GM23338 (cell line): ENCODE results near the gene SPECC1. TPM values are rescaled to one million over a fixed set of nuclear protein-coding genes. Genes with fewer than 3 reads are reported as not detected.

Experiments
- ATAC-seq: fragments of 200-7000 bp; cut with Tn5 transposase; 3 replicates; pipeline ENCODE4 v1.9.1; 2020
- DNase-seq: peaks from one replicate; pipeline ENCODE4 v3.0.0-alpha.2; 2015; ENCODE audit warnings: low spot score
- H2AFZ ChIP-seq: fragments of 200-600 bp; sonication (generic); 2 replicates; pipeline ENCODE4 v1.8.0; 2016; ENCODE audit warnings: antibody characterized with exemption, mild to moderate bottlenecking, moderate library complexity
- H3F3A ChIP-seq: fragments of 200-600 bp; sonication (generic); replicated peaks from 2 replicates; pipeline ENCODE4 v1.8.0; 2017; ENCODE audit warnings: antibody characterized with exemption, mixed run types, low read depth
- H3K27ac ChIP-seq: fragments of 200-600 bp; sonication (generic); 2 replicates; pipeline ENCODE4 v1.6.1; 2016; ENCODE audit warnings: low read depth
- H3K27me3 ChIP-seq: fragments of 200-600 bp; sonication (generic); 2 replicates; pipeline ENCODE4 v1.8.0; 2016; ENCODE audit warnings: mild to moderate bottlenecking, mixed run types, moderate library complexity; ENCODE audit not compliant: insufficient read depth
- H3K36me3 ChIP-seq: fragments of 200-600 bp; sonication (generic); 2 replicates; pipeline ENCODE4 v1.8.0; 2016; ENCODE audit warnings: mild to moderate bottlenecking; ENCODE audit not compliant: insufficient read depth
- H3K4me1 ChIP-seq: fragments of 200-600 bp; sonication (generic); 2 replicates; pipeline ENCODE4 v1.8.0; 2016; ENCODE audit warnings: mild to moderate bottlenecking, moderate library complexity; ENCODE audit not compliant: insufficient read depth
- H3K4me2 ChIP-seq: fragments of 200-600 bp; sonication (generic); 2 replicates; pipeline ENCODE4 v1.7.1; 2017; ENCODE audit warnings: mixed run types
- H3K4me3 ChIP-seq: fragments of 200-600 bp; sonication (generic); 2 replicates; pipeline ENCODE4 v1.6.1; 2016; ENCODE audit warnings: mixed run types
- H3K79me2 ChIP-seq: fragments of 200-600 bp; sonication (generic); replicated peaks from 2 replicates; pipeline ENCODE4 v1.8.0; 2017; ENCODE audit warnings: mild to moderate bottlenecking; ENCODE audit not compliant: insufficient read depth
- H3K9me2 ChIP-seq: fragments of 200-600 bp; sonication (generic); 2 replicates; pipeline ENCODE4 v1.8.0; 2017; ENCODE audit not compliant: insufficient read depth
- H4K20me1 ChIP-seq: fragments of 200-600 bp; sonication (generic); replicated peaks from 2 replicates; pipeline ENCODE4 v1.8.0; 2017; ENCODE audit warnings: mild to moderate bottlenecking; ENCODE audit not compliant: insufficient read depth
- H3K27ac Mint-ChIP-seq: 2 replicates; pipeline ENCODE4 v1.8.0; 2020; ENCODE audit warnings: inconsistent platforms, mild to moderate bottlenecking, moderate library complexity, mixed read lengths
- H3K27me3 Mint-ChIP-seq: 3 replicates; pipeline ENCODE4 v1.8.0; 2022; ENCODE audit warnings: low read depth, mild to moderate bottlenecking, moderate library complexity, mixed read lengths, inconsistent platforms; ENCODE audit not compliant: insufficient read depth, poor library complexity
- H3K36me3 Mint-ChIP-seq: 3 replicates; pipeline ENCODE4 v1.8.0; 2021; ENCODE audit warnings: low read depth, mild to moderate bottlenecking, inconsistent platforms, moderate library complexity, mixed read lengths
- H3K4me1 Mint-ChIP-seq: 3 replicates; pipeline ENCODE4 v1.8.0; 2020; ENCODE audit warnings: mild to moderate bottlenecking, inconsistent platforms, mixed read lengths
- H3K4me3 Mint-ChIP-seq: 3 replicates; pipeline ENCODE4 v1.8.0; 2021; ENCODE audit warnings: moderate library complexity, mild to moderate bottlenecking, inconsistent platforms, mixed read lengths
- H3K9me3 Mint-ChIP-seq: 3 replicates; pipeline ENCODE4 v1.8.0; 2020; ENCODE audit warnings: moderate library complexity, mild to moderate bottlenecking, inconsistent platforms, mixed read lengths
- ETS1 ChIP-seq: IDR thresholded peaks from 2 replicates; pipeline ENCODE4 v1.6.1; 2016; ENCODE audit warnings: antibody characterized with exemption
- EZH2phosphoT487 ChIP-seq: fragments of 200-600 bp; sonication (generic); IDR thresholded peaks from one replicate; pipeline ENCODE4 v1.8.1; 2018; ENCODE audit warnings: antibody characterized with exemption; ENCODE audit not compliant: unreplicated experiment
- JUNB ChIP-seq: IDR thresholded peaks from one replicate; pipeline ENCODE4 v1.6.1; 2016; ENCODE audit warnings: antibody characterized with exemption; ENCODE audit not compliant: unreplicated experiment
- NANOG ChIP-seq: IDR thresholded peaks from 2 replicates; pipeline ENCODE4 v1.6.1; 2016; ENCODE audit warnings: antibody characterized with exemption, borderline replicate concordance
- POLR2AphosphoS5 ChIP-seq: IDR thresholded peaks from 2 replicates; pipeline ENCODE4 v1.6.1; 2016; ENCODE audit warnings: antibody characterized with exemption, low read depth
- REST ChIP-seq: IDR thresholded peaks from one replicate; pipeline ENCODE4 v1.6.1; 2018; ENCODE audit warnings: antibody characterized with exemption; ENCODE audit not compliant: unreplicated experiment
- ZNF331 ChIP-seq: fragments of 250-450 bp; sonication (Bioruptor Pico); IDR thresholded peaks from 2 replicates; pipeline ENCODE4 v1.5.0; 2020; ENCODE audit warnings: low read depth, mild to moderate bottlenecking, moderate library complexity
- ZNF462 ChIP-seq: fragments of 250-450 bp; sonication (Bioruptor Pico); IDR thresholded peaks from 2 replicates; pipeline ENCODE4 v1.5.0; 2020; ENCODE audit warnings: mild to moderate bottlenecking, moderate library complexity
- polyA plus RNA-seq: library from polyadenylated mRNA; unstranded; fragments of >200 nt; fragmentation: Nextera tagmentation; extraction: Ambion mirVana; gene quantifications from 2 replicates; pipeline ENCODE4 v1.2.1, GENCODE V29; 2016
- total RNA-seq: library from RNA; depleted of rRNA; stranded (reverse); fragments of >200 nt; shearing (Covaris generic); gene quantifications from 2 replicates; pipeline ENCODE4 v1.2.3, GENCODE V29; 2014

Gene SPECC1
- total and polyA plus RNA-seq, 2 experiments from 2014 or later, result 42.6 to 101 TPM

- TF ChIP-seq ZNF462 (no peak), POLR2AphosphoS5 (no peak), ZNF331 (CRISPR knock-in tag) (no peak), JUNB (no peak), REST (no peak)
Measured at GRCh38 chr17:20291853-20292252, 282.7 kb downstream of the SPECC1 start (continued).

- Mint-ChIP-seq H3K4me3 (no peak overlapping the region), H3K36me3 (peaks cover 59% of the 10 kb centered on the region), H3K9me3 (no peaks in the 10 kb centered on the region), H3K27me3 (peaks cover 9% of the 10 kb centered on the region), H3K4me1 (no peaks in the 10 kb centered on the region), H3K27ac (no peak overlapping the region)
- Histone ChIP-seq H3K27me3 (no peaks in the 10 kb centered on the region), H4K20me1 (no peaks in the 10 kb centered on the region; the same call in 1 of the 2 replicates), H3K9me2 (no peaks in the 10 kb centered on the region), H3F3A (no peaks in the 10 kb centered on the region), H3K27ac (no peak overlapping the region), H2AFZ (no peak overlapping the region), H3K79me2 (0 out of 2 replicates have a peak, but pooled peaks cover 3% of the 10 kb centered on the region), H3K4me2 (no peak overlapping the region), H3K4me1 (no peaks in the 10 kb centered on the region), H3K4me3 (no peak overlapping the region), H3K36me3 (0 out of 2 replicates have a peak, but pooled peaks cover 6% of the 10 kb centered on the region)
- ATAC-seq (no peak), DNase-seq (no peak)
- TF ChIP-seq POLR2AphosphoS5, result no peak
- no peak for TF ChIP-seq JUNB
- no peak for TF ChIP-seq EZH2phosphoT487
- no peak for TF ChIP-seq NANOG
- no peak for TF ChIP-seq REST
- TF ChIP-seq ETS1, result no peak
Measured at GRCh38 chr17:20293501-20293900, 284.3 kb downstream of the SPECC1 start.
